HG03432 (cell line): ENCODE measurements around the gene CCDC12.

Source experiments
- ATAC-seq: cut with Tn5 transposase; IDR thresholded peaks from one replicate; pipeline ENCODE4 v1.9.1; 2021; ENCODE audit warnings: mild to moderate bottlenecking, moderate library complexity; ENCODE audit not compliant: unreplicated experiment

The CCDC12 gene

GRCh38 chr3:46997453-46998091, 21.0 kb upstream of the CCDC12 start:
- ATAC-seq, result no peak

DNA sequence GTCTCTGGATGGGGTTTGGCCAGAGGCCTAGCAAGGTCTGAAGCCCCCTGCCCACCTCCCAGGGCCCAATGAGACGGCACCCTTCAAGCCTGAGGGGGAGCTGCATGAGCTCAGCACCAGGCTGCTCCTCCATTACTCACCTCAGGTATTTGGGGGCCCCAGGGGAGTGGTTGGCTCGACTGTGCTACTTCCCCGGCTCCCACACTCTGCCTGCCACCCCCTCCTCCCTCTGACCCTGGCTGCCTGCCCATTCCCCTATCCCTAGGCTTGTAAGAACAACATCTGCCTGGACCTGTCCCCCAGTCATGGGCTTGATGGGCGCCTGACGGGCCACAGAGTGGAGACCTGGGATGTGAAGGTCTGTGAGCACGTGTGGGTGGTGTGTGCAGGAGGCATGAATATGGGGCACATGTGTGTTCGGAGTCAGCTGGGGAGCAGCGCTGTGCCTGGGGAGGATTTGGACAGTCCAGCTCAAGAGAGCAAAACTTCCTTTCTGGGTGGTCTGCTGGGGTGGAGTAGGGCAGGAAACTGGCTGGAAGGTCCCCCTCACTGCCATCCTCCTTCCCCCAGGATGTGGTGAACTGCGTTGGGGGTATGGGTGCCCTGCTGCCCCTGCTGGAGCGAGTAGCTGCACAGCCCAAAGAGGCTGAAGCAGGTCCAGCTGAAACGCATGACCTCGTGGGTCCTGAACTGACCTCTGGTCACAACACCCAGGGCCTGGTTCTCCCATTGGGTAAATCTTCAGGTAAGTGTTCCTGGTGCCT, 20.3 kb upstream of the CCDC12 start:
- ATAC-seq, result no peak

GRCh38 chr3:46995901-46996562, 19.5 kb upstream of the CCDC12 start:
- no peak for ATAC-seq

- ATAC-seq, result no peak
These were observed 18.5 kb upstream of the CCDC12 start for GRCh38 chr3:46994801-46995731.

GRCh38 chr3:46993986-46994385, 17.4 kb upstream of the CCDC12 start:
- ATAC-seq, result no peak

GRCh38 chr3:46993292-46993691, 16.7 kb upstream of the CCDC12 start:
- no peak for ATAC-seq

GRCh38 chr3:46992231-46992630, 15.7 kb upstream of the CCDC12 start:
- no peak for ATAC-seq

GRCh38 chr3:46991406-46992165, 15.0 kb upstream of the CCDC12 start:
- no peak for ATAC-seq

DNA sequence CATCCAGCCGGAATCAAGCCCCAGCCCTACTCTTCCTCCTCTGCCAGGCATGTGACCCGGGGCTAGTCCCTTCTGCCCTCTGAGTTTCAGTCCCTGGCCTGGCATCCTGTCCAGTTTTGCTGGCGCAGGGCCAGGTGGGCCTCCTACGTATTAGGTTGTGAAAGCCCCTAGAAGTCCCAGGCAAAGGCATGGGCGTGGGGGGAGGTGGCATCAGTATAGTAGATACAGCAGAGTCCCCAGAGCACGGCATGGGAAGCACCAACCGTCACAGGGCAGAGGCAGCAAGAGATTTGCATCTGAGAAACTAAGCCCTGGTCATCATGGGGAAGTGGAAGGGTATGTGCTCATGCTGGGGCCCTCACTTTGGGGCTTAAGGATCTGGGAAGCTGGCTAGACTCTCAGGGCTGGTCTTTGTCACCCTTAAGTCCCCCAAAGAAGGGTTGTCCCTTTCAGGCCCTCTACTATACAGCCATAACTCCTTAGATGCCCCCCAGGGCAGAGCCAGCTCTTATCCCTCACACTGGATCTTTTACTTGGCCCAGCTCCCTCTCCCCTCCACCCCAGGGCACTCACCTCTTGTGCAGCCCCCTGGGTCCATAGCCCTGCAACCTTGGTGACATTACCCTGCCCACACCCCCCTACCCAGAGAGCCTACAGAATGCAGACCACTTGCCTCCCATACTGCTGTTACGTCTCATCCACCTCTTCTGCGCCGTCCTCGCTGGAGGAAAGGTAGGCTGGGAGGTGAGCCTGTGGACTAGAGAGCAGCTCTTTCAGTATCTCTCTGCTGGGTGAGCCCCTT, 14.2 kb upstream of the CCDC12 start:
- ATAC-seq, result peak; percentile 44

GRCh38 chr3:46989146-46989810, 12.7 kb upstream of the CCDC12 start:
- no peak for ATAC-seq

- no peak for ATAC-seq
These were observed 12.1 kb upstream of the CCDC12 start for GRCh38 chr3:46988616-46989015.

DNA sequence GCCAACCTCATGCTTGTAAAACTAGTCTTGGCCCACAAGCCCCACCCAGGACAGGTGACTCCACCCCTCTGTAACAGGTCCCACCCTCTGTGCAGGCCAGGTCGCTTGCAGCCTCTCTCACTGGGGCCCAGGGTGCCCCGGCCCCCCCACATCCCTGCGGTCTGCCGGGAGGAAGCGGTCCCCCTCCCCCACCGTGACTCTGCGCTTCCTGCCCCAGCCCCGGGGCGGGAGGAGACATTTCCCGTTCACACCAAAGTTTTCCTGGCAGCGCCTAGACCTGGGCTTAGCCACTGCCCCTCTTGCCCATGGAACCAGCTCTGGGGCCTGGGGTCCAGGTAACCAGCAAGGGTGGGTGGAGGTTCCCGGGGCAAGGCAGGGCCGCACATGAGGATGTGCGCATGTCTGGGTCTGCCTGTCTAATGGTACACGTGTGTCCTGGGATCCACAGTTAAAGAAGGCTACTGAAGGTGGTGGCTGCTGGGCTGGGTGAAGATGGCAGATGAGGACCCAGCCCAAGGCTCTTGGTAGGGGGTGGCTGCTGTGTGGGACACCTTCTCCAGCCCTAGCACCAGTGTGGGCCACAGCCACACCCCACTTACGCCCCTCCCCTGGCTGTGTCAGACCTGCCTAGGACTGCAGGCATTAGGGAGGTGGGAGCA, 11.3 kb upstream of the CCDC12 start:
- peak; percentile 73 for ATAC-seq

GRCh38 chr3:46987319-46987742, 10.8 kb upstream of the CCDC12 start:
- no peak for ATAC-seq

- no peak for ATAC-seq
These were observed 10.3 kb upstream of the CCDC12 start for GRCh38 chr3:46986782-46987310.

DNA sequence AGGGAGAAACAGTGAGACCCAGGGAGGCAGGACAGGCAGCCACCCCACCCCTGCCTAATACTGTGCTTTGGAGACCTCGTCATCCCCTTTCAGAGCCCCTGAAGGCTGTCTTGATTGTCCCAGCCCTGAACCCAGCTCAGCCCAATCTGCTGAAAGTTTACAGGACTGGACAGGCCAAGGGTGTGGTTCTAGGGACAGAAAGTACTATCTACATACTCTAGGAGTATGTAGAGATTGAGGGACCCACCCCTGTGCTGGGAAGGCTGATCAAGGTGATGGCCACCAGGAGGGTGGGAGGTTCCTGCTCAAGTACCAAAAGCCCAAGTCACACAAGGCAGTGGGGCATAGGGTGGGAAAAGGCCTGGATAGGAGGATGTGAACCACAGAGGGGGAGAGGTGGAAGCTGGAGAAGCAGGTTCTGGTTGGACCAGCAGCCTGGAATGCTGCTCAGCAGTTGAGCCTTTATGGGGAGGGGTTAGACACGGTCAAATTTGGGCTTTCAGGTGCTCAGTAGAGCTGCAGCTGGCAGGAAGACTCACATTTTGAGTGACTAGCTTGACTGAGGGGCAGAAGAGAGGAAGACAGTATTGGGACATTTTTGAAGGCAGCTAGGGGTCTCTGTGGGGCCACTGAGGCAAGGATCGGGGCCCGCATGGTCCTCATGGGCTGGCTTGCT, 9.6 kb upstream of the CCDC12 start:
- no peak for ATAC-seq

DNA sequence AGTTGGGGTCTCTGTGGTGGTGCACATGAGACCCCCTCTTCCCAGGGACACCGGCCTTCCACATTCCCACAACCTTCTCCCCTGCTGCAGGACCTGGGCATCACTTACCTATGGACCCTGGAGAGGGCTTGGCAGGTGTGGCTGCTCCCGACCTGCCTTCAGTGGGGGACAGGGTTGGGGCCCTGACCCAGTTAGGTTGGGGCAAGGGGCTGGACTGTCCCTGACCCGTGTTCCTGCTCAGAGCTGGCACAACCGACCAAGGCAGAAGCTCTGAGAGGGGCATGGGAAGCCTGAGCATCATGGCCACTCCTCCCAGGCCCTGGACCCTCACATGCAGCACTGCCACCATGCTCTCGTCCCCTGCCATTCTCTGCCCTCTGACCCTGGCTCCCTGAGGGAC, 9.0 kb upstream of the CCDC12 start:
- ATAC-seq, result no peak

GRCh38 chr3:46984591-46985459, 8.3 kb upstream of the CCDC12 start:
- no peak for ATAC-seq
